GM20000 (cell line): ENCODE data around the gene TFEB.

Experiments used
- DNase-seq: peaks from one replicate; pipeline ENCODE4 v3.0.0; 2012; ENCODE audit warnings: low spot score
- TF ChIP-seq, protein P1 (sequence below): IDR thresholded peaks from 2 replicates; pipeline ENCODE4 v1.5.1; 2012; ENCODE audit warnings: mild to moderate bottlenecking, control low read depth; ENCODE audit errors: extremely low read depth, missing control alignments

Gene TFEB

DNA sequence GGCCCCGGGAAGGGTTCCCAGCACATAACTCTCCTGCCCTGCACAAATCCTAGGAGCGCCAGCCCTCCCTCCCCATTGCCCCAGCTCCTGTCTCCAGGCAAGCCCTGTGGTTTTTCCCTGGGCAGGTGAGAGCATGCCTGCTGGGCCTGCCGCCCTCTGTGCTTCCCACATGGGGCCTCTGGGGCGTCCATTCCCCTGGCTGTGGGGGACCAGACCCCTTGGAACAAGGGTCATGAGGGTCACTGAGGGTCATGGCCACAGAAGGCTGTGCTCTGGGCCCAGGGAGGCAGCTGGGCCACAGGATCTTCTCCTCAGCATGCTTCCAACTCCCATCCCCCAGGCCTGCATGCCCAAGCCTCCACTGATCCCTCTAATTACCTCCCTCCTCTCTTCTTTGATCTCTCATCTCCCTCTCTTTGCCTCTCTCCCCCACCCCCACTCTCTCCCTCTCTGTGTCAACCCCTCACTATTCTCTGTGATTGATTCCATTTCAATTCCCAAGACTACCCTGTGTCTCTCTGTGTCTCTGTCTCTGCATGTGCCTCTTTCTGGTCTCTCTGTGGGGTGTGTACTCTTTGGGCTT lies 91.0 kb downstream of the TFEB start:
- TF ChIP-seq, protein P1, sequence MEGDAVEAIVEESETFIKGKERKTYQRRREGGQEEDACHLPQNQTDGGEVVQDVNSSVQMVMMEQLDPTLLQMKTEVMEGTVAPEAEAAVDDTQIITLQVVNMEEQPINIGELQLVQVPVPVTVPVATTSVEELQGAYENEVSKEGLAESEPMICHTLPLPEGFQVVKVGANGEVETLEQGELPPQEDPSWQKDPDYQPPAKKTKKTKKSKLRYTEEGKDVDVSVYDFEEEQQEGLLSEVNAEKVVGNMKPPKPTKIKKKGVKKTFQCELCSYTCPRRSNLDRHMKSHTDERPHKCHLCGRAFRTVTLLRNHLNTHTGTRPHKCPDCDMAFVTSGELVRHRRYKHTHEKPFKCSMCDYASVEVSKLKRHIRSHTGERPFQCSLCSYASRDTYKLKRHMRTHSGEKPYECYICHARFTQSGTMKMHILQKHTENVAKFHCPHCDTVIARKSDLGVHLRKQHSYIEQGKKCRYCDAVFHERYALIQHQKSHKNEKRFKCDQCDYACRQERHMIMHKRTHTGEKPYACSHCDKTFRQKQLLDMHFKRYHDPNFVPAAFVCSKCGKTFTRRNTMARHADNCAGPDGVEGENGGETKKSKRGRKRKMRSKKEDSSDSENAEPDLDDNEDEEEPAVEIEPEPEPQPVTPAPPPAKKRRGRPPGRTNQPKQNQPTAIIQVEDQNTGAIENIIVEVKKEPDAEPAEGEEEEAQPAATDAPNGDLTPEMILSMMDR: no peak
- DNase-seq: no peak

DNA sequence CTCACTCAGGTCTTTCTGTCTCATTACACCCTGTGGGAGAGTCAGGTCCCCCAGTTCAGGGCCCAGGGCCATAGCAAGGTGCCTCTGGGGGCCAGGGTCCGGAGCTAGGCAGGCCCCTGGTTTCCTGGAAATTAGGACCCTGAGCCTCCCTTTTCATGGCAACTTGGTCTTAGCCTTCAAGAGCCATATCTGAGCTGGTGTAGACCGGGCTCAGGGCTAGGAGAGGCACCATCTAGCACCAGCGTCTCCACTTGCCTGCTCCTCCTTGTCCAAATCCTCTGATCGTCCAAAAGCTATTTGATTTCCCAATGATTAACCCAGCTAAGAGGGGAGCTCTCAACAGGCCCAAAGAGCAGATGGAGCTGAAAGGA lies 91.5 kb downstream of the TFEB start:
- DNase-seq: no peak
- TF ChIP-seq, protein P1: no peak

DNA sequence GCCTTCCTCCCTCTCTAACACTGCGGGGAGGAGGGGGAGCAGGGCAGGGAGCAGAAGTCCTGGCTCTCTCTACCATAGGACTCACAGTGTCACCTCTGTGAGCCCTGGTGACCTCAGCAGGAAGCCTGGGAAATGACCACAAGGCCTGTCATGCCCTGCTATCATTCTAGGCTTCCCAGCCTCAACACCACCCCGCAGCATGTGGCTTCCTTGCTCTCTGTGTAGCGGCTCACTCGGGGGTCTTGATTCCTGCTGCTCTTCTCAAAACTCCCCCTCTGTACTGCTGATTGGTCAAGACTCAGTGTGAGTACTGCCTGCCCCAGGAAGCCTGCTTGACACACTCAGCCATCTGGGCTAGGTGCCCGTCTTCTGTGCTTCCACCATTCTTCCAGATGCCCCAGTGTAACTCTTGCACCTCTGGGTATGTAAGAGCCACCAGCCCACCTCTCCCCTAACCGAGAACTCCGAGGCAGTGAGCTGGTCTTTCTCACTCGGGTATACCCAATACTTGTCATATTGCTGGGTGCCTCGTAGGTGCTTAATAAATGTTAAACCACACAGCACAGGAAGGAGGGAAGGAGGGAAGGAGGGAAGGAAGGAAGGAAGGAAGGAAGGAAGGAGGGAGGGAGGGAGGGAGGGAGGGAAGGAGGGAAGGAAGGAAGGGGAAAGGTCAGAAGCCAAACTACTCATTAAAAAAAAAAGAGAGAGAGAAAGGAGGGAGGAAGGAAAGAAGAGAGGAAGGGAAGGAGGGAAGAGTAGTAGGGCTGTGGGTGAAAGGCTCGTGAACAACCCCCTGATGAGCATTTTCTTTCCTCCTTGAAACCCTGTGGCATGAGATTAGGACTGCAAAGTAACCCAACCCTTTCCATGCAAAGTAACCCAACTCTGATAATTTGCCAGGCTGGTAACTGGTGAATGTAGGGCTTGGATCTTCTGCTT lies 92.2 kb downstream of the TFEB start:
- DNase-seq: no peak
- TF ChIP-seq, protein P1: no peak

DNA sequence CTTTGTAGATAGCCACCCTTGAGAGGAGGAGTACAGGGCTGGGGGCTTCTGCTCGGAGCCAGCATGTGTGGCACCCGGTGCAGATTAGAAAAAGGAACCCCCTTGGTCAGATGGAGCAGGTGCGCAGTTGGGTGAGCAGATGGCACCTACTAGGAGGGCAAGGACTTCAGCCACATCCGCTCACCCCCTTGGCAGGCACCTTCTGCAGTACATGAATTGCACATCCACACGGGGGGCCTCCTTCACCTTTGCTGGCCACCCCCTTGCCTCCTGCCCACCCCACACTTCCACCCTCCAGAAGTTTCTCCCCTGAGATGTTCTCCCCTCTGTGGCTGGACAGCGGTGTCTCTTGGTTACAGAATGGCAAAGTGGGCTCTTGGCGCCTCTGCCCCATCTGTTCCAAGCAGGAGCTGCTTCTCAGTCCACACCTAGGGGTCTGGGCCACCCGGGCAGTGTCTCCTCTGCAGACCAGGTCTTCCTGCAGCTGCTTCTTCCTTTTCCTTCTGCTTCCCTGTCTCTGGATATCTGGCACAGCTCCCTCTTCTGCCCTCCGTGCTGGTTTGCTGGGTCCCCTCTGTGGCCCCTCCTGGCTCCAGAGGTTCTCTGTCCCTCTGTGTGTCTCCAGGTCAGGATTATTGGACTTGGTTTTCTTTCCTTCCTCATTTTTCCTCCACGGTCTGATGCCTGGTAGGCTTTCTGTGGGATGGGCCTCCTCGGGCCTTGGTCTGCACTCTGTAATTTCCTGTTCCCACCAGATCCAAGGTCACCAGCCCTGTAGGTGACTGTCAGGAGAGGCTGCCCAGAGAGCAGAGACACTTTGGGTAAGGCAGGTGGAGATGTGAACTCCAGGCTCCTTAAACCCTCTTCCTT lies 93.1 kb downstream of the TFEB start:
- DNase-seq: no peak
- TF ChIP-seq, protein P1: no peak

DNA sequence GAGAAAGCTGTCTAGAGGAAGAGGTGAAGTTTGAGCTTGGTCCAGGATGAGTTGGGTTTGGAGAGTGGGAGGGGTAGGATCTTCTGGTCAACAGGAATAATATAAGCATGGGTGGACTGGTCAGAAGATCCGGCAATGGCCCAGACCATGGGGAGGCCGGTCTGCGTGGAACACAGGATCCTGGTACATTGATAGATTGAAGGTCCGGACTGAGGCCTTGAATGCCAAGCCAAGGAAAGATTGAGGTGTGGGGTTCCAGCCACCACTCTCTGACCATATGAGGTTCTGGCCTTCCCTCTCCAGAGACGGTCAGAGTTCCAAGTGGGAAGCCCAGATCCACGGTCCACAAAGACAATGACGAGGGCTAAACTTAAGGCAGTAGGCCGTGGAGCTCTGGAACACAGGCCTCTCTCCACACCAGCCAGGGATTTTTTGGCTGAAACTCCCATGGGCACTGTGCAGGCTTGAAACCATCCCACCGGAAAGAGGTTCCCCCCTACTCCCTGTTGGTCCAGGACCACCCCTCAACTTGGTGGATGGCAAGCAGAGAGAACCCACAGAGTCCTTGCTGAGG lies 94.0 kb downstream of the TFEB start:
- TF ChIP-seq, protein P1: no peak
- no peak for DNase-seq

DNA sequence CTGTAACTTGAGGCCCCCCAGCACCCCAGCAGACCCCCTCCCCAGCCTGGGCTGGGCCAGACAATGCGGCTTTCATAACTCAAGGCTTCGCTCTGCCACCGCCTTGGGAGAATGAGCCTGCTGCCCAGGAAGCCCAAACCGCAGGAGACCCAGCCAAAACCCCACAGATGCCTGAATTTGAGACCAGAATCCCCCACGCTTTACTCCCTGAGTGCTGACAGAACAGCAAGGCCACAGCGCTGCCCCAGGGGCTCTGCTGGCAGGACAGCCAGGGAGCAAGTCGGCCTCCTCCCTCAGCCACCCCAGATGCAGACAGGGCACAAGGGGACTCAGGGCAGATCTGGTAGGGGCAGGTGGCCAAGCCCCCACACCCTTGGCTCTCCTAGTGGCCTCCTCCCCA lies 95.0 kb downstream of the TFEB start:
- TF ChIP-seq, protein P1: no peak
- no peak for DNase-seq
